T-helper 1 cell treated with Interleukin-12 subunit alpha and Interleukin-12 subunit beta and Interleukin-4 antibody, amounts not matched to agents 30 ng/mL and 1 ng/mL, for 36 hours (primary cell): ENCODE results near the gene GDAP2. TPM values are rescaled to one million over a fixed set of nuclear protein-coding genes. Genes with fewer than 3 reads are reported as not detected.
"Not testable (repeated sequence)": the region's sequence is repeated elsewhere in the genome, so short reads cannot be mapped to it uniquely, and the experiment has no call there.

ENCODE experiments used
- intact Hi-C: fragments of 100-400 bp; cut with micrococcal nuclease; formaldehyde crosslinking; loops from one replicate; pipeline ENCODE4 v1.15.1; 2024
- total RNA-seq: library from RNA; stranded (reverse); gene quantifications from 2 replicates; pipeline ENCODE4 v1.2.3, GENCODE V29; 2022

Gene GDAP2
- total RNA-seq, 1 donor from 2014 or later, result 26.2 TPM

DNA sequence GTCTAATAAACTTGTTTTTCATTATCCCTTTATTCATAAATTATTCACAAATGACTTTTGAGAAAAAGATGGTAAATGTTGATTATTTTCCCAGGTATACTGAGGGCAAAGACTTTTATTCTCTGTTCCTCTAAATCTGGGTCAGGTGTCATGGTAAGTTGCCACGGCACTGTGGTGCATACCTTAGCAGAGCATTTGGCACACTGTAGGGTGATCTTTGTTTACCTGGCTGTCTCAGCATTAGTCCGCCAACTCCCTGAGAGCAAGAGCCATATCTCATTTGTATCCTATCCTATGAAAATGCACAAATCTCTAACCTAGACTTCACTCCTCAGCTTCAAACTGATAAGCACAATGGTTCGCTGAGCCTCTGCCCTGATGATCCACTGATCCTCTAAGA lies 24.9 kb downstream of the GDAP2 start:
- intact Hi-C loops, result no loop called here

DNA sequence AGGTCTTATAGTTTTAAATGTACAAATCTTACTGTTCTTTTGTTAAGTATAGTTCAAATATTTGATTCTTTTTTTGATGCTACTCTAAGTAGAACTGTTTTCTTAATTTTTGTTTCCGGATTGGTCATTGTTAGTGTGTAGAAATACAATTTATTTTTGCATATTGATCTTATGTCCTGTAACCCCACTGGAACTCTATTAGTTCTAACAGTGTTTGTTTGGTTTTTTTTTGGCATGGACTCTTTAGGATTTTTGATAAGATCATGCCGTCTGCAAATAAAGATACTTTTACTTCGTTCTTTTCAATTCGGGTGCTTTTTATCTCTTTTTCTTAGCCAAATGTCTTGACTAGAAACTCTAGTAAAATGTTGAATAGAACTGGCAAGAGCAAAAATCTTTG lies 26.5 kb downstream of the GDAP2 start:
- intact Hi-C loops, result no loop called here

DNA sequence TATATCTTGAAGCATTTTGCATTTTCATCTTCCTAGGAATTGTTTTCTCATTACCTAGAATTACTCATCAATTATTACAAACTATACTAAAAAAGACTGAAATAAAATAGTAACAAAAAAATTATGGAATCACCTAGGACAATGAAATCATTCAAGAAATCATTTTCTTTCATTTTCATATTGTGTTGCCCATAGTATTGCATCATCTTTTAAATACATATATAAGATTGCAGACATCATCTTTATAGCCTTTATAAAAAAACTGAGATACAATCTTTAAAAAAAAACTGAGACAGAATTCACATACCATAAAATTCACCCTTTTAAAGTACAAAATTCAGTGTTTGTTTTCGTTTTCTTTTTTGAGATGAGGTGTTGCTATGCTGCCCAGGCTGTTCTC lies 29.6 kb downstream of the GDAP2 start:
- intact Hi-C loops, result loop anchor here (5.0 to 10.0 kb wide), 2 partner anchors 238 to 535 kb away; partner anchors contain the start of gene MAN1A2

- intact Hi-C loops, result loop anchor here (5.0 to 10.0 kb wide), 2 partner anchors 235 to 533 kb away; partner anchors contain the start of gene MAN1A2
These were observed 31.9 kb downstream of the GDAP2 start for GRCh38 chr1:117897551-117897950.

DNA sequence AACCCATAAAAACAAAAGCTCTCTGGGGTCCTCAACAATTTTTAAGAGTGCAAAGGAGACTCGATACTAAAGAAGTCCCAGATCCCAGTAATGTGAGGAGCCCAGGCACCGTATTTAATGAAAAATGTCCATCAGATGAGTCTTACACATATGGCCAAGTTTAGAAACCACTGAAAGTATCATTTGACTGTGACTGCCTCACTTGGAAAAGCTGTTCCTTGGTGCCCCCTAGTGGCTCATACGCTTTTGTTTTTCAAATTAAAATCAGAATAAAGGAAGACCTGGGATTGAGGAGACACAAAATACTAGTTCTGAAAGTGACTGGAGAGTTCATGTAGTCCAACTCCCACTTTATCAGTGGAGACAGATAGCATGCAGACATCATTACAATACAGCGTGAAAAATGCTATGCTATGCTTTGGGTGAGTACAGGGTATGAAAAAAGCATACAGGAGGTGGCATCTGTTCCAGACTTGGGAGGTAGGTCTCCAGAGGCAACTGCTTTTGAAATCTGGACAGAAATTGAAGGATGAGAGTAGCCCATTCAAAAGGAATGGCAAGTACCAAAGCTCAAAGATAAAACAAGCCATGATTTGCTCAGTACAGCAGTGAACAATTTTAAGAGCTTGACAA lies 33.8 kb downstream of the GDAP2 start:
- intact Hi-C loops, result loop anchor here (1.0 to 10.0 kb wide), 9 partner anchors 33 to 827 kb away; partner anchors contain the start of genes GDAP2, MAN1A2 and WDR3

GRCh38 chr1:117894078-117894477 lies 35.3 kb downstream of the GDAP2 start:
- intact Hi-C loops, result loop anchor here (2.0 to 10.0 kb wide), 3 partner anchors 35 to 771 kb away; partner anchors contain the start of genes GDAP2, MAN1A2 and WDR3

DNA sequence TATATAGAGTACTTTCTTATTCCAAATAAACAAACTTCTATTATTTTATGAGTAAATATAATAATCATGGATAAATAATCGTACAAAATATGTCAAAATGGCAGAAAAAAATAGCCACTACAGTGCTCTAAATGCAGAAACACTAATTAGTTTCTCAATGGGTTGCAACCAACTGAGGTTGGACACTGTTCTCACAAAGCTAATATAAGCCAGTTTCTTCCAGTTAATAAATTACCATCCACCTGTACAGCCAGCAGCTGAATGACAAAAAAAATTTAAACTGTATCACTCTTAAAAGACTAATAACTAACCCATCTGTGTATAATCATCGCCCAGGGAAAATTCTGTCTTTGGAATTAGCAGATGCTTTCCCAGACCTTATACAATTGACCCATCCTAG lies 36.9 kb downstream of the GDAP2 start:
- intact Hi-C loops, result loop anchor here (10.0 kb wide), 1 partner anchor 528 kb away; the partner anchor contains the start of gene MAN1A2

DNA sequence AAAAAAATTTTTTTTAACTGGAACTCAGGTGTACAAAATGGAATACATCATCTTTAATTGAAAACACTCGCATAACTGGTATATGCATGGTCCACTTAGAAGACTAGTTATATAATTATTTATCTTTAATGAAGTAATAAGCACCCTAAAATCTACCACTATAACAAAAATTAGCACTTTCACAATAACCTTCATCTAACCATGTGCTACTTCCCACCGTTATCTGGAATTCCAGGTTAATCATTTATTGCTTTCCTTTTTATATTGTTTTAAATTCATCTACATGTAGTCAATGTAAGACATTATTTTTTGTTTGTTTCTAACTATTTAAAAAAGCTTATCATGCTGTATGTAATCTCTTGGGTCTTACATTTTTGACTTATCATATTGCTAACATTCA lies 39.0 kb downstream of the GDAP2 start:
- intact Hi-C loops, result loop anchor here (10.0 kb wide), 1 partner anchor 526 kb away; the partner anchor contains the start of gene MAN1A2

DNA sequence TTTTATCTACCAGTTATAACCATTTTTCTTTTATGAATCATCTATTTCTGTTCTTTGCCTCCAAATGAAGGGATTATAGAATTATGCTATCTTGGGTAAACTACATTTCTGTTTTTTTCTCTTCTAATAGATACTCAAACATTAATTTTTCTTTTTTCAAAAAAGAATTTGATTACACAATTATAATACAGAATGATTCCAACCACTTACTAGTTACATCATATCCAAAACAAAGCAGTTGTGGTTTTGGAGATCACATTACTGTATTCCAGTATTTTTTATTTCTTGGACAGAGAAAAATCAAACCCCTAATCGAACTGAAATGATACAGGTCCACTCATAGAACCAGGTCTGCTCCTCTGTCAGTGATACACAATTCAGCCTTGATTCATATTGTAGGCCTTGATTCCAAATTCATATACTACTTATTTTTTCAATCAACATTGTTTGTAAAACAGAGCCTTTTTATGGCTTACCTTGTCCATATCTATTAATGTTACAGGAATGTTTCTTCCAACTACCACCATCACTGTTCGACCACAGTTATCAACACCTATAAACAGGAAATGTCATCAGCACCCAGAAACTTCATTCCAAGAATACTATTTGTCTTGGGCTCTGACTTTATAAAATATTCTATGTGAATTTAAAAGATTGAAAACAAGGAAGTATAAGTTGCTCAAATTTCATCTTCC lies 43.2 kb downstream of the GDAP2 start:
- intact Hi-C loops, result no loop called here

- intact Hi-C loops, result no loop called here
These were observed 45.8 kb downstream of the GDAP2 start for GRCh38 chr1:117883616-117884015.

- intact Hi-C loops, result no loop called here
These were observed 50.1 kb downstream of the GDAP2 start for GRCh38 chr1:117879284-117879683.

DNA sequence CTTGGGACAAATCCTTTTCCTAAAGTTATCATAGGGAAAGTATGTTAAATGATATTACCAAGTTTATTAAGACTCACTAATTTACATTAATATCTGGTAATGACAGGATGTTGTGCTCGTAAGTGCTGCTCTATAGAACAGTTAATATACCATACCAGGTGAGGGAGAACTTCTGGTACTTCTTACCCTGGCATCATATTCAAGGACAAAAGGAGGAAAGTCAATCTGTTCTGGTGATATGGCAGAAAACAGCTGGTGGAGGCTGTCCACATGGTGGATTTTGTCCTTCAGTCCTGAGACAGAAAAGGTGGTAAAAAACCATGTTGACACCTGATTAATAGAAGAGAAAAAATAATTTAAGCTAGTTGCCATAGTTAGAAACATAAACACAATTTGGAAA lies 51.6 kb downstream of the GDAP2 start:
- intact Hi-C loops, result no loop called here

DNA sequence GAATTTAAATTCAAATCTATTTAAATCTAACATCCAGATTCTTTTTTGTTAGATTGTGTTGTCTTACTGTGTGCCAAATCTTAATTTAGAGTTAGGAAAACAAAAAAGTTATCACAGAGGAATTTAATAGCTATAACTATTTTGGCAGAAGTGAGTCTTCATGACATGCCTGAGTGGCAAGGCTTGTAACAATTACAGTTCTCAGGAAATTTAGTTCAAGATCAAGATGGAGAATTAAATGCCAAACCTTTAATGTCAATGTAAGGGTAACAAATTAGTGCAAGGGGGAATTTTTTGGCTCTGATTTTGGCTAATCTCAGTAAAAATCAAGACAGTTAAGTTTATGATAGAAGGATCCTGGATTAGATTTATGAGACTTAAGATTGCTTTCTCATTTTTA lies 58.4 kb downstream of the GDAP2 start:
- intact Hi-C loops, result no loop called here

DNA sequence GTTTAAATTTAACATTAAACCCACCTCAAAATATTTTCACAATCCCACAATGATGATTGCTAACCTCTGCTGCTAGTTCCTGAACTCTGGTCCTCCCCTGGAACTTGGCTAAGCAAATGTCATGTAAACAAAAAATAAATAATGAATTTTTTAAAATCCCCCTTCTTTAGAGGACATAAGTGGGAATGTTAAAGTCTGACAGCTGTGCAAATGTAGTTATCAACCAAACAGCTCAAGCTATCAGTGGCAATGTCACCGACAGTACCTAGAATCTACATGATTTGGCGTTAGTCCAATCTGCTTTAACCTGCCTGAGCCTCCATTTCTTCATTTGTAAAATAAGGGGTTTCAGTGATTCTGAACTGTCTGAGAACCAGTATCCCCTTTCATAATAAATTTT lies 67.7 kb downstream of the GDAP2 start:
- intact Hi-C loops, result no loop called here

- intact Hi-C loops, result no loop called here
These were observed 68.4 kb downstream of the GDAP2 start for GRCh38 chr1:117860896-117861610.

DNA sequence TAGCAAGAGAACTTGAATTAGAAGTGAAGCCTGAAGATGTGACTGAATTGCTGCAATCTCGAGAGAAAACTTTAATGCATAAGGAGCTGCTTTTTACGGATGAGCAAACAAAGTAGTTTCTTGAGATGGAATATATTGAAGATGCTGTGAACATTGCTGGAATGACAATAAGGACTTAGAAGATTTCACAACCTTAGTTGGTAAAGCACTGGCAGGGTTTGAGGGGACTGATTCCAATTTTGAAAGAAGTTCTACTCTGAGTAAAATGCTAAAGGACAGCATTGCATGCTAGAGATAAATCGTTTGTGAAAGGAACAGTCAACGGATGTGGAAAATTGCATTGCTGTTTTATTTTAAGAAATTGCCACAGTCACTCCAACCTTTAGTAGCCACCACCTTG lies 69.5 kb downstream of the GDAP2 start:
- intact Hi-C loops, result no loop called here

- intact Hi-C loops, result no loop called here
These were observed 72.0 kb downstream of the GDAP2 start for GRCh38 chr1:117857418-117857817.

DNA sequence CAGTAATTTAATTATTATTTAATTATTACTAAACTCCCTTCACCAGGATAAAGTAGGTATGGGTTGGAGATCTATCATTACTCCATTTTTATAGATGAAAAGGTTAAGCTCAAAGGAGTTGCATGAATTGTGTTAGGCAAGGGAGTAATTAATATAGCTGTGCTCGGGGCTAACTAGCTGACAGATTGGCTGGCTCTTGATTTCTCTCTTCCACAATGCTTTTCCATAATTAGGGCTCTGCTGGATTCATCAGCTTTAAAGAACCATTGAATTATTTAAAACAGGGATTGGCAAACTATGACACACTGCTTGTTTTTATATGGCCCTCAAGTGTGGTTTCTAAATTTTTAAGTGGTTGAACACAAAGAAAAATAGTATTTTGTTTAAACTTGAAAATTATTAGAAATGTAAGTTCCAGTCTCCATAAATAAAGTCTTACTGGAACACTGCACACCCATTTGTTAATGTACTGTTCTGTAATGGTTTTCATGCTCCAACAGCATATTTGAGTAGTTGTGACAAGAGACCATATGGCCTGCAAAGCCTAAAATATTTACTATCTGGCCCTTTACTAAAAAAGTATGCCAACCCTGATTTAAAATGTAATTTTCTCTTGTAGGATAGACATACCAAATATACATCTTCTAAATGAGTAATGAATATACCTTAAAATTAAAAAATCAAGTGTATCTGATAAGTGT lies 76.4 kb downstream of the GDAP2 start:
- intact Hi-C loops, result no loop called here

DNA sequence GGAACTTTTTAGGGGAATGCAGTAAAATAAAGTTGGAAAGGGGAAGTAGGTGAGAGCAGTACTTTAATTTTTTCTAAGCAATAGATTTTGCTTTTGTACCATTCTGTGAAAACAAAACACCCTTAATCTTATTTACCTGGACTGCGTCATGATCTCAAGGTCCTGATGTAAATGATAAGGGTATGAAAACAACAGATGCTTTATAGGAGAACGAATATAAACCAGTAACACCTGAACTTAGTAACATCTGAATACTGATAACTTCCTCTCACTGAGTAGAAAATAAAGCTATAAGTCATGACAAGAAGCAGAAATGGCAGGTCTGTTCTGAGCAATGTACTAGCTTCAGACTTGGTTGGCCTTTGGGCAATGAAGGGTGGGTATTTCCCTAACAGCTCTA lies 77.7 kb downstream of the GDAP2 start:
- intact Hi-C loops, result no loop called here

DNA sequence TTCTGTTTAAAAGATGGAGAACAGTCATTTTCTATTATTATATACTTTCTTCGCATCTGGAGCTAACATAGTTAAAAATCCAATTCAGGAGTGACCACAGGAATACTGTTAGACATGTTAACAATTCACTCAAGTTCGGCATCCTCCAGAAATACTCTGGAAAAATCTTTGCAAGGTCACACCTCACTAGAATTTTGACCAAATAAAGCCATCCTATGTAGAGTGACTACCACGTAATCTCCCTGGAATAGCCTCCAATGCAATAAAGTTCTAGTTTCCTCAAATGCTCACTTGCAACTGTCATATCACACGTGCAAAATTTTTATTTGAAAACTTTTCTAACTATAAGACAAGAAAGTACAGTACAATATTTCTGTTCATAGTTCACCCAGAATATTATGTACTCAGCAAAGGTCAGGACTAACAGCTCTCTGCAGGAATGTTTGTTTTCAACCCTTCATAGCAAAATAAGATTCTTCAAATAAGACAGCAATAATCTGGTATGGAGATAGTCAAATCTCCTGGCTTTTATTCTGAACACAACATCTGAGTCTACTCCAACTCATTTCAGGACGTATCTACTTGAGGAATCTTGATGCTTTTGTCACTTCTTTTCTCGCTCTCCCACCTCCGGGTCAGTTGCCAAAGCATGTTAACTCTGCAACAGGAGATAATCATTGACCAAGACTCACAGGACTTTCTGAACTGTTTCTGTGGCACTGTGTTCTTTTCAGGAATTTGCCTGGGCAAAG lies 82.6 kb downstream of the GDAP2 start:
- intact Hi-C loops, result no loop called here

DNA sequence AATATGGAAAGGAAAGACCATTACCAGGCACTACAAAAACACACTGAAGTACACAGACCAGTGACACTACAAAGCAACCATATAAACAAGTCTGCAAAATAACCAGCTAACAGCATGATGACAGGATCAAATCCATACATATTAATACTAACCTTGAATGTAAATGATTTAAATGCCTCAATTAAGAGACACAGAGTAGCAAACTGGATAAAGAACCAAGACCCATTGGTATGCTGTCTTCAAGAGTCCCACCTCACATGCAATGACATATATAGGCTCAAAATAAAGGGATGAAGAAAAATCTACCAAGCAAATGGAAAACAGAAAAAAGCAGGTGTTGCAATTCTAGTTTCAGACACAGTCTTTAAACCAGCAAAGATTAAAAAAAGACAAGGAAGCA lies 84.9 kb downstream of the GDAP2 start:
- intact Hi-C loops, result not testable (repeated sequence)
